A673 (cell line): ENCODE measurements around the gene TPST1. TPM values are rescaled to one million over a fixed set of nuclear protein-coding genes. Genes with fewer than 3 reads are reported as not detected.

ENCODE experiments used
- BruUV-seq: library from RNA; stranded (reverse); fragments of 400-500 nt; replicated peaks from 2 replicates; lab custom pipeline; 2021; lab: Mats Ljungman, UMichigan
- CTCF ChIA-PET: fragments of 300-600 bp; sonication (Branson Sonifier 250); formaldehyde crosslinking; loops from one replicate; lab custom pipeline; 2022; ENCODE audit warnings: antibody characterized with exemption; lab: Charles Lee
- POLR2A ChIA-PET: fragments of 300-600 bp; sonication (Branson Sonifier 250); formaldehyde crosslinking; loops from one replicate; lab custom pipeline; 2022; ENCODE audit warnings: antibody characterized with exemption; ENCODE audit not compliant: low non-redundant PET; lab: Charles Lee
- DNase-seq: peaks from one replicate; pipeline ENCODE4 v3.0.0-alpha.2; 2015; ENCODE audit warnings: low spot score
- H3K27ac ChIP-seq: fragments of 200-600 bp; sonication (generic); 2 replicates; pipeline ENCODE4 v1.5.1; 2016; ENCODE audit warnings: mixed run types, low read depth, mild to moderate bottlenecking, mixed read lengths, antibody characterized with exemption, low read length; ENCODE audit not compliant: poor library complexity, severe bottlenecking
- H3K27me3 ChIP-seq: fragments of 200-600 bp; sonication (generic); replicated peaks from 2 replicates; pipeline ENCODE4 v1.6.1; 2017; ENCODE audit warnings: mixed run types, low read depth, mild to moderate bottlenecking, mixed read lengths, antibody characterized with exemption, low read length; ENCODE audit not compliant: insufficient read depth, poor library complexity
- H3K36me3 ChIP-seq: fragments of 200-600 bp; sonication (generic); 2 replicates; pipeline ENCODE4 v1.6.1; 2016; ENCODE audit warnings: mixed run types, mild to moderate bottlenecking, mixed read lengths, antibody characterized with exemption, low read length; ENCODE audit not compliant: insufficient read depth, poor library complexity, severe bottlenecking
- H3K4me1 ChIP-seq: fragments of 200-600 bp; sonication (generic); 2 replicates; pipeline ENCODE4 v1.6.1; 2017; ENCODE audit warnings: mixed run types, mild to moderate bottlenecking, mixed read lengths, antibody characterized with exemption, low read length; ENCODE audit not compliant: insufficient read depth, poor library complexity, severe bottlenecking
- H3K4me3 ChIP-seq: fragments of 200-600 bp; sonication (generic); 2 replicates; pipeline ENCODE4 v1.5.1; 2016; ENCODE audit warnings: low read depth, mixed run types, mild to moderate bottlenecking, mixed read lengths, low read length; ENCODE audit not compliant: poor library complexity, severe bottlenecking
- H3K9me3 ChIP-seq: fragments of 200-600 bp; sonication (generic); 2 replicates; pipeline ENCODE4 v1.6.1; 2016; ENCODE audit warnings: mixed run types, low read depth, mild to moderate bottlenecking, mixed read lengths, antibody characterized with exemption, low read length; ENCODE audit not compliant: poor library complexity, severe bottlenecking
- CTCF ChIP-seq: fragments of 300-800, 200-600 bp; sonication (generic); conservative IDR thresholded peaks from 2 replicates; pipeline ENCODE4 v1.5.1; 2017; ENCODE audit warnings: low read depth, mild to moderate bottlenecking, antibody characterized with exemption, low read length, moderate library complexity, mixed read lengths
- EZH2 ChIP-seq: fragments of 200-600 bp; sonication (generic); IDR thresholded peaks from 2 replicates; pipeline ENCODE4 v1.6.1; 2017; ENCODE audit warnings: borderline replicate concordance, low read depth, mild to moderate bottlenecking, mixed read lengths, antibody characterized with exemption, low read length; ENCODE audit not compliant: poor library complexity, severe bottlenecking
- intact Hi-C: fragments of 100-400 bp; cut with micrococcal nuclease; formaldehyde crosslinking; loops from one replicate; pipeline ENCODE4 v1.10.0; 2022; ENCODE audit not compliant: unreplicated experiment
- total RNA-seq: library from RNA; stranded (reverse); gene quantifications from 2 replicates; pipeline ENCODE4 v1.2.3, GENCODE V29; 2021

The TPST1 gene
- total RNA-seq, 1 experiment from 2014 or later = 8.0 TPM

GRCh38 chr7:66376264-66376945 is 171.3 kb downstream of the TPST1 start:
- H3K36me3 ChIP-seq = no peaks in the 10 kb centered on the region
- TF ChIP-seq EZH2 (no peak), CTCF (no peak)
- no TSS peak for BruUV-seq
- no peak for DNase-seq
- H3K27me3 ChIP-seq = no peaks in the 10 kb centered on the region
- no peaks in the 10 kb centered on the region for H3K9me3 ChIP-seq
- no peak overlapping the region for H3K27ac ChIP-seq
- no peaks in the 10 kb centered on the region for H3K4me1 ChIP-seq
- POLR2A ChIA-PET = no interaction called here
- intact Hi-C loops = no loop called here
- CTCF ChIA-PET = no interaction called here
- no peak overlapping the region for H3K4me3 ChIP-seq

GRCh38 chr7:66377045-66377444 is 171.9 kb downstream of the TPST1 start:
- Histone ChIP-seq H3K27me3 (no peaks in the 10 kb centered on the region), H3K4me1 (no peaks in the 10 kb centered on the region), H3K9me3 (no peaks in the 10 kb centered on the region), H3K36me3 (no peaks in the 10 kb centered on the region), H3K27ac (no peak overlapping the region), H3K4me3 (no peak overlapping the region)
- POLR2A ChIA-PET = no interaction called here
- no peak for DNase-seq
- CTCF ChIA-PET = no interaction called here
- TF ChIP-seq CTCF = no peak
- no peak for TF ChIP-seq EZH2
- intact Hi-C loops = no loop called here
- no TSS peak for BruUV-seq

GRCh38 chr7:66377714-66378113 is 172.6 kb downstream of the TPST1 start:
- TF ChIP-seq EZH2 (no peak), CTCF (no peak)
- no peak overlapping the region for H3K4me3 ChIP-seq
- H3K36me3 ChIP-seq = no peaks in the 10 kb centered on the region
- ChIA-PET POLR2A (no interaction called here), CTCF (no interaction called here)
- no peak overlapping the region for H3K27ac ChIP-seq
- H3K9me3 ChIP-seq = no peaks in the 10 kb centered on the region
- no peak for DNase-seq
- no TSS peak for BruUV-seq
- H3K27me3 ChIP-seq = no peaks in the 10 kb centered on the region
- intact Hi-C loops = no loop called here
- H3K4me1 ChIP-seq = no peaks in the 10 kb centered on the region
